ENCODE measurements around the gene DUSP18.

The DUSP18 gene

GRCh38 chr22:30617819-30618218 is 49.9 kb downstream of the DUSP18 start:
- Histone ChIP-seq H3K4me2 (ENCODE audit: low read depth, low read length, poor library complexity, severe bottlenecking) (no peak overlapping the region), H3K9me2 (replicated peaks; ENCODE audit: insufficient read depth, low read length) (no peaks in the 10 kb centered on the region), H3K36me3 (ENCODE audit: low read length) (no peaks in the 10 kb centered on the region), H3F3A (ENCODE audit: insufficient read depth) (no peaks in the 10 kb centered on the region), H3K79me2 (ENCODE audit: insufficient read depth, low read length) (no peaks in the 10 kb centered on the region), H3K9me3 (ENCODE audit: insufficient read depth, low read length) (no peaks in the 10 kb centered on the region), H3K27ac (ENCODE audit: low read depth, low read length) (no peak overlapping the region), H3K4me3 (ENCODE audit: insufficient read depth, low read length, poor library complexity, severe bottlenecking) (no peak overlapping the region), H4K20me1 (ENCODE audit: low read depth, low read length) (no peaks in the 10 kb centered on the region), H3K9ac (ENCODE audit: low read length) (no peak overlapping the region), H2AFZ (ENCODE audit: low read depth, low read length, severe bottlenecking) (no peak overlapping the region), H3K27me3 (ENCODE audit: low read length) (no peaks in the 10 kb centered on the region)
- no peak for TF ChIP-seq EZH2phosphoT487 (conservative IDR thresholded peaks at IDR 0.05; ENCODE audit: low read length)
- TF ChIP-seq CTCF (IDR thresholded peaks at IDR 0.05; ENCODE audit: insufficient read depth, low read length, poor library complexity, severe bottlenecking) = no peak

GRCh38 chr22:30615543-30615954 is 52.1 kb downstream of the DUSP18 start:
- H2AFZ ChIP-seq (ENCODE audit: low read depth, low read length, severe bottlenecking) = no peak overlapping the region
- H3K4me3 ChIP-seq (ENCODE audit: insufficient read depth, low read length, poor library complexity, severe bottlenecking) = no peak overlapping the region
- no peaks in the 10 kb centered on the region for H3K36me3 ChIP-seq (ENCODE audit: low read length)
- H4K20me1 ChIP-seq (ENCODE audit: low read depth, low read length) = no peaks in the 10 kb centered on the region
- no peak overlapping the region for H3K9ac ChIP-seq (ENCODE audit: low read length)
- H3K79me2 ChIP-seq (ENCODE audit: insufficient read depth, low read length) = no peaks in the 10 kb centered on the region
- H3K4me2 ChIP-seq (ENCODE audit: low read depth, low read length, poor library complexity, severe bottlenecking) = no peak overlapping the region
- H3K27ac ChIP-seq (ENCODE audit: low read depth, low read length) = no peak overlapping the region
- H3K9me3 ChIP-seq (ENCODE audit: insufficient read depth, low read length) = no peaks in the 10 kb centered on the region
- no peaks in the 10 kb centered on the region for H3F3A ChIP-seq (ENCODE audit: insufficient read depth)
- no peak for TF ChIP-seq CTCF (IDR thresholded peaks at IDR 0.05; ENCODE audit: insufficient read depth, low read length, poor library complexity, severe bottlenecking)
- TF ChIP-seq EZH2phosphoT487 (conservative IDR thresholded peaks at IDR 0.05; ENCODE audit: low read length) = no peak
- H3K9me2 ChIP-seq (replicated peaks; ENCODE audit: insufficient read depth, low read length) = no peaks in the 10 kb centered on the region
- H3K27me3 ChIP-seq (ENCODE audit: low read length) = no peaks in the 10 kb centered on the region

GRCh38 chr22:30614879-30615278 is 52.8 kb downstream of the DUSP18 start:
- H4K20me1 ChIP-seq (ENCODE audit: low read depth, low read length) = no peaks in the 10 kb centered on the region
- no peak overlapping the region for H2AFZ ChIP-seq (ENCODE audit: low read depth, low read length, severe bottlenecking)
- H3K4me3 ChIP-seq (ENCODE audit: insufficient read depth, low read length, poor library complexity, severe bottlenecking) = no peak overlapping the region
- H3K9me2 ChIP-seq (replicated peaks; ENCODE audit: insufficient read depth, low read length) = no peaks in the 10 kb centered on the region
- no peaks in the 10 kb centered on the region for H3F3A ChIP-seq (ENCODE audit: insufficient read depth)
- no peaks in the 10 kb centered on the region for H3K27me3 ChIP-seq (ENCODE audit: low read length)
- no peaks in the 10 kb centered on the region for H3K79me2 ChIP-seq (ENCODE audit: insufficient read depth, low read length)
- H3K4me2 ChIP-seq (ENCODE audit: low read depth, low read length, poor library complexity, severe bottlenecking) = no peak overlapping the region
- TF ChIP-seq CTCF (IDR thresholded peaks at IDR 0.05; ENCODE audit: insufficient read depth, low read length, poor library complexity, severe bottlenecking) (no peak), EZH2phosphoT487 (conservative IDR thresholded peaks at IDR 0.05; ENCODE audit: low read length) (no peak)
- no peak overlapping the region for H3K9ac ChIP-seq (ENCODE audit: low read length)
- H3K27ac ChIP-seq (ENCODE audit: low read depth, low read length) = no peak overlapping the region
- H3K9me3 ChIP-seq (ENCODE audit: insufficient read depth, low read length) = no peaks in the 10 kb centered on the region
- no peaks in the 10 kb centered on the region for H3K36me3 ChIP-seq (ENCODE audit: low read length)
